Measurements from ENCODE around the gene CD22. TPM values are rescaled to one million over a fixed set of nuclear protein-coding genes. Genes with fewer than 3 reads are reported as not detected.

The CD22 gene
- total RNA-seq, 2 donors from 2014 or later = 1.4 to 3.6 TPM

DNA sequence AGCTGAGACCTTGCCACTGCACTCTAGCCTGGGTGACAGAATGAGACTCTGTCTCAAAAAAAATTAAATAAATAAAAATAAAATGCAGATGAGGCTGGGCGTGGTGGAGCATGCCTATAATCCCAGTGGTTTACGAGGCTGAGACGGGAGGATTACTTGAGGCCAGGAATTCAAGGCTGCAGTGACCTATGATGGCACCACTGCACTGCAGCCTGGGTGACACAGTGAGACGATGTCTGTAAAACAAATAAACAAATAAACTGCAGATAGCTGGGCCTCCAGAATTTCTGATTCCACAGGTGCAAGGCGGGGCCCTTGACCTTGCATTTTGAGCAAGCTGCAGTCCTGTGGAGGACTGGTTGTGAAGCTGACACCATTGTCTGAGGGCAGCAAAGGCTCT is 40.1 kb upstream of the CD22 start:
- no peak overlapping the region for H3K4me3 ChIP-seq
- TF ChIP-seq, protein P1, sequence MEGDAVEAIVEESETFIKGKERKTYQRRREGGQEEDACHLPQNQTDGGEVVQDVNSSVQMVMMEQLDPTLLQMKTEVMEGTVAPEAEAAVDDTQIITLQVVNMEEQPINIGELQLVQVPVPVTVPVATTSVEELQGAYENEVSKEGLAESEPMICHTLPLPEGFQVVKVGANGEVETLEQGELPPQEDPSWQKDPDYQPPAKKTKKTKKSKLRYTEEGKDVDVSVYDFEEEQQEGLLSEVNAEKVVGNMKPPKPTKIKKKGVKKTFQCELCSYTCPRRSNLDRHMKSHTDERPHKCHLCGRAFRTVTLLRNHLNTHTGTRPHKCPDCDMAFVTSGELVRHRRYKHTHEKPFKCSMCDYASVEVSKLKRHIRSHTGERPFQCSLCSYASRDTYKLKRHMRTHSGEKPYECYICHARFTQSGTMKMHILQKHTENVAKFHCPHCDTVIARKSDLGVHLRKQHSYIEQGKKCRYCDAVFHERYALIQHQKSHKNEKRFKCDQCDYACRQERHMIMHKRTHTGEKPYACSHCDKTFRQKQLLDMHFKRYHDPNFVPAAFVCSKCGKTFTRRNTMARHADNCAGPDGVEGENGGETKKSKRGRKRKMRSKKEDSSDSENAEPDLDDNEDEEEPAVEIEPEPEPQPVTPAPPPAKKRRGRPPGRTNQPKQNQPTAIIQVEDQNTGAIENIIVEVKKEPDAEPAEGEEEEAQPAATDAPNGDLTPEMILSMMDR (IDR thresholded peaks at IDR 0.05) = no peak
- H3K9me3 ChIP-seq = no peaks in the 10 kb centered on the region
- no peak overlapping the region for H3K27ac ChIP-seq
- ATAC-seq (ENCODE audit: insufficient number of reproducible peaks, low FRiP score, low read depth) (no peak), DNase-seq (ENCODE audit: low spot score) (no peak)
- H3K36me3 ChIP-seq = no peaks in the 10 kb centered on the region
- H3K27me3 ChIP-seq (replicated peaks; ENCODE audit: insufficient read depth) = no peaks in the 10 kb centered on the region
- no peaks in the 10 kb centered on the region for H3K4me1 ChIP-seq (ENCODE audit: control insufficient read depth in 1 of 2, low read depth in 2 of 2)

DNA sequence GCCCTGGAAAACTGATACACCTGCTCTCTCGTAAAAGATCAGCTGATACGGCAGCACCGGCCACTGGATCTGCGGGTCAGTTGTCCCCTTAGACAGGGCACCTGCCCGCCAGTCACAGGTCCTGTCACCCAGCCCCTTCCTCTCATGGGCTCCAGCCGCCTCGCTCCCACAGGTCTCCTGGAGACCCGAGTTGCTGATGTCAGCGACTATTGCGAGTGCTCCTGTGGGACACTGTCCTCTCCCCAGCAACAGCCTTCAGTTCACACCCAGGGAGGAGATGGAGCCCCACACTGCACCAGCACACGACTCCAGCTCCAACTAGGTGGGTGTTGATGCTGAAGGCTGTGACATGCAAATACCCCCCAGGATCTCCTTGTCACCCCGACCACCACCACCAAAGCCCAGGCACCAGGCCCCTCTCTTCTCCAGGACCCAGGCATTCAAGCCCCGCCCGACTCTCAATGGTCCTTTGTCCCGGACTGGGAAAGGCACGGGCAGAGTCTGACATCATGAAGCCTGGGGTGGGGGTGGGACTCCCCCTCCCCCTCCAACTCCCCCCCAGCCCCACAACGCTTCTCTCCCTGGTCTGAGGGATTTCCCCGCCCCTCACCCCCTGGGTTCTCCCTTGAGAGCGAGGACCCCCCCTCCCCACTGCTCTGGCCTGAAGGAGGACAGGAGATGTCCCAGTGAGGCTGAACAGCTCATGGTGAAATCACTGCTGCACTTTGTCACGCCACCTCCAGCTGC is 38.4 kb upstream of the CD22 start:
- Histone ChIP-seq H3K4me3 (no peak overlapping the region), H3K9me3 (no peaks in the 10 kb centered on the region), H3K27me3 (replicated peaks; ENCODE audit: insufficient read depth) (no peaks in the 10 kb centered on the region), H3K36me3 (no peaks in the 10 kb centered on the region), H3K27ac (no peak overlapping the region), H3K4me1 (ENCODE audit: control insufficient read depth in 1 of 2, low read depth in 2 of 2) (no peaks in the 10 kb centered on the region)
- ATAC-seq (ENCODE audit: insufficient number of reproducible peaks, low FRiP score, low read depth) (no peak), DNase-seq (ENCODE audit: low spot score) (no peak)
- TF ChIP-seq, protein P1 (IDR thresholded peaks at IDR 0.05) = no peak

DNA sequence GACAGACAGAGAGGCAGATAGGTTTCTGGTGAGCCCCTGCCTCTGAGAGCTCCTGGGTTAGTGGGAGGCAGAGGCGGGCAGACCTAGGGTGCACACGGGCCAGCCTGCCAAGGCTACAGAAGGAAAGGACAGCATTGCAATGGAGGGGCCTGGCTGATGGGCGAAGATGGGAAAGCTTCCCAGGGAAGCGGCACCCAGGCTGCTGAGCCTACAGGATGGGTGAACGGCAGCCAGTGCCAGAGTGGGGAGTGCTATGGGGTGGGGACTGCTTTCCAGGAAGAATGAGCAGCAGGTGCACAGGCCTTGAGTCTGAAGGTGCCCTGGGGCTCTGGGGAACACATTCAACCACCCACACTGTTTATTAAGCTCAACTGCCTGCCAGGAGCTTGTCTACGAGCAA is 37.7 kb upstream of the CD22 start:
- no peaks in the 10 kb centered on the region for H3K27me3 ChIP-seq (replicated peaks; ENCODE audit: insufficient read depth)
- no peak overlapping the region for H3K4me3 ChIP-seq
- ATAC-seq (ENCODE audit: insufficient number of reproducible peaks, low FRiP score, low read depth) = no peak
- no peak for DNase-seq (ENCODE audit: low spot score)
- H3K36me3 ChIP-seq = no peaks in the 10 kb centered on the region
- H3K27ac ChIP-seq = no peak overlapping the region
- no peaks in the 10 kb centered on the region for H3K4me1 ChIP-seq (ENCODE audit: control insufficient read depth in 1 of 2, low read depth in 2 of 2)
- TF ChIP-seq, protein P1 (IDR thresholded peaks at IDR 0.05) = no peak
- no peaks in the 10 kb centered on the region for H3K9me3 ChIP-seq

DNA sequence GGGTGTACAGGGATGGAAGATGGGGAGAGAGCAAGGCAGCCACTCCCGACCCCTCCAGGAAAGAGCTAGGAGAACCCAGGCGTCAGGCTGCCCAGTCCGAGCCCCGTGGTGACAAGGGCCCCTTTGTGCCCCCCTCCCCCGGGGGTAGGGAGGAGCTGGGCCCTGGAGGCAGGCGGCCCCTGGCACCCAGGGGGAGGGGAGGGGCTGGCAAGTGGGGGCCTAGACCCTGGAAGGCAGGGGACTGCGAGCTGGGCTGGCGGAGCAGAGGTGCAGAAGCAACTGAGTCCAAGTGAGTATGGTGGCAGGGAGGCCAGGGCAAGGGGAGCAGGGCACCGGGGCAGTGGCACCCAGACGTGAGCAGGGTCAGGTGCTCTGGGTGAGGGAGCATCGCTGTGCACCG is 37.1 kb upstream of the CD22 start, which contains the start of gene MAG:
Gene MAG, plus strand, starts transcription at position 246 of the 400 bp plus-strand sequence. CDS start 3,248 bp downstream, outside the sequence.
- no peak for DNase-seq (ENCODE audit: low spot score)
- Histone ChIP-seq H3K9me3 (no peaks in the 10 kb centered on the region), H3K27ac (no peak within 1 kb of the TSS), H3K36me3 (no peaks in the 10 kb centered on the region), H3K27me3 (replicated peaks; ENCODE audit: insufficient read depth) (no peaks in the 10 kb centered on the region), H3K4me3 (no peak within 1 kb of the TSS), H3K4me1 (ENCODE audit: control insufficient read depth in 1 of 2, low read depth in 2 of 2) (no peaks in the 10 kb centered on the region)
- TF ChIP-seq, protein P1 (IDR thresholded peaks at IDR 0.05) = no peak
- ATAC-seq (ENCODE audit: insufficient number of reproducible peaks, low FRiP score, low read depth) = no peak

DNA sequence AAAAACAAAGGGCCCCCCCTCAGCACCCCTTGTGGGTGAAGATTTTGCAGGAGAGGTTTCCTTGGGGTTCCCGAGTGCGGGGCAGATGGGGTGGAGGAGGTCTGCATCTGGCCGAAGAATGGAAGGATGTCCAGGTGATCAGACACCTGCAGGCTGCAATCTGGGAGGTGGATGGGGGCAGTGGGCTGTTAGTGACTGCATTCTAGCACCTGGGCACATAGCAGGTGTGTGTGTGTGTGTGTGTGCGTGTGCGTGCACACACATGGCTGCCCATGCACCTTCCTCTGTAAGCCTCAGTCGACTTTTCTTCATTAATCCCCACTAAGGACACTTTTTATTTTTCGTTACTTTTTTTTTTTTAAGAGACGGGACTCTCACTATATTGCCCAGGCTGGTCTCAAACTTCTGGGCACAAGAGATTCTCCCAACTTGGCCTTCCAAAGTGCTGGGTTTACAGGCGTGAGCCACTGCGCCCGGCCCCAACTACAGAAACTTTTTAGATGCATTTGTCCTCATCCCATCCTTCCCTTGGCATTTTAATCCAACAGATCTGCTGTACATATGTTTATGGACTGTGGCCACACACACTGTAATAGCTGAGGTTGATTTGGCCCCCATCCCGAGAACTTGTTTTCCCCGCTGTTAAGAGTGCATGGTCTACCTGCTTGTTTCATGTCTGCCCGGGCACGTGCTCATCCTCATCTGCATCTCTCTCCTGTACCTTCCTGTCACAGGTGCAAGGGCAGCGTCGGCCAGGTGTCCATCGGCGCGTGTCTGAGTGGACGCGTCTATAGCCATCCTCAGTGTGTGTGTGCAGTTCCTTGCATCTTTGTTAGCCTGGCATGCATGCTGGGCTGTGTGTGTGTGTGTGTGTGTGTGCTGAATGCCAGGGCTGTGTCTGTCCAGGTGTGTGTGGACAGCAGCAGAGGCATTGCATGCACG is 36.3 kb upstream of the CD22 start:
- H3K4me1 ChIP-seq (ENCODE audit: control insufficient read depth in 1 of 2, low read depth in 2 of 2) = no peaks in the 10 kb centered on the region
- no peak overlapping the region for H3K4me3 ChIP-seq
- no peaks in the 10 kb centered on the region for H3K9me3 ChIP-seq
- TF ChIP-seq, protein P1 (IDR thresholded peaks at IDR 0.05) = no peak
- ATAC-seq (ENCODE audit: insufficient number of reproducible peaks, low FRiP score, low read depth) = no peak
- no peak overlapping the region for H3K27ac ChIP-seq
- no peak for DNase-seq (ENCODE audit: low spot score)
- H3K36me3 ChIP-seq = no peaks in the 10 kb centered on the region
- no peaks in the 10 kb centered on the region for H3K27me3 ChIP-seq (replicated peaks; ENCODE audit: insufficient read depth)

Data from thoracic aorta (tissue), 2 donors.